Heart left ventricle (tissue), 16 donors: ENCODE results near the gene ADGRA1. TPM values are rescaled to one million over a fixed set of nuclear protein-coding genes. Genes with fewer than 3 reads are reported as not detected.

Source experiments
- ATAC-seq, 4 donors: fragments of 200-7000 bp; cut with Tn5 transposase; one replicate each; pipeline ENCODE4 v1.9.1; 2020 to 2022; ENCODE audit warnings: moderate library complexity in 4 of 4, mild to moderate bottlenecking in 3 of 4, moderate number of reproducible peaks in 1 of 4
- DNase-seq, 5 donors: peaks; one replicate each; pipeline ENCODE4 v3.0.0-alpha.2; 2020
- H3K27ac ChIP-seq, 12 donors: fragments of 200-600 bp; sonication (generic) in 4 of 12; one replicate each; pipeline versions ENCODE4 v1.5.0 to v1.8.0; 2016 to 2022; ENCODE audit warnings: mild to moderate bottlenecking in 2 of 12
- H3K27me3 ChIP-seq, 9 donors: fragments of 200-600 bp; sonication (generic) in 2 of 9; one replicate each; pipeline versions ENCODE4 v1.5.1 to v1.8.0; 2016 to 2022; ENCODE audit warnings: mild to moderate bottlenecking in 3 of 9
- H3K36me3 ChIP-seq, 9 donors: fragments of 200-600 bp; sonication (generic) in 2 of 9; one replicate each; pipeline versions ENCODE4 v1.5.0 to v1.8.0; 2018 to 2022; ENCODE audit warnings: mild to moderate bottlenecking in 2 of 9
- H3K4me1 ChIP-seq, 12 donors: fragments of 200-600 bp; sonication (generic) in 4 of 12; one replicate each; pipeline versions ENCODE4 v1.5.0 to v1.8.0; 2016 to 2022; ENCODE audit warnings: mild to moderate bottlenecking in 3 of 12
- H3K4me3 ChIP-seq, 12 donors: fragments of 200-600 bp; sonication (generic) in 4 of 12; one replicate each; pipeline versions ENCODE4 v1.5.0 to v1.8.0; 2017 to 2022; ENCODE audit warnings: mild to moderate bottlenecking in 9 of 12, moderate library complexity in 4 of 12
- H3K9me3 ChIP-seq, 12 donors: fragments of 200-600 bp; sonication (generic) in 4 of 12; one replicate each; pipeline versions ENCODE4 v1.5.0 to v1.8.0; 2016 to 2022; ENCODE audit warnings: mild to moderate bottlenecking in 1 of 12
- CTCF ChIP-seq, 12 donors: fragments of 200-600 bp; sonication (generic) in 4 of 12; IDR thresholded peaks; one replicate each; pipeline versions ENCODE4 v1.5.0 to v1.8.0; 2018 to 2022; ENCODE audit warnings: antibody characterized with exemption in 12 of 12, mild to moderate bottlenecking in 5 of 12
- POLR2A ChIP-seq, 2 donors: fragments of 450-650 bp; IDR thresholded peaks; one replicate each; pipeline ENCODE4 v1.6.1; 2017; ENCODE audit warnings: antibody characterized with exemption in 2 of 2, mild to moderate bottlenecking in 2 of 2, moderate library complexity in 2 of 2
- WGBS, 4 donors: extraction: QIAGEN DNeasy Blood & Tissue Kit in 2 of 4; methylation state at CpG; one replicate each; pipeline versions ENCODE4 v1.1.5 to v1.1.7; 2013 to 2018; 5-methylcytosine and 5-hydroxymethylcytosine counted together
- intact Hi-C, 10 donors: fragments of 100-400 bp; cut with DNase I; formaldehyde crosslinking; loops; one replicate each; pipeline versions ENCODE4 v1.11.1 to v1.14.2; 2022
- polyA plus RNA-seq, 2 donors: library from polyadenylated mRNA; stranded (reverse); fragments of 200-250 nt; gene quantifications; one replicate each; pipeline ENCODE4 v1.2.3, GENCODE V29; 2013
- total RNA-seq, 9 donors: library from RNA; depleted of rRNA in 2 of 9; stranded (reverse); fragments of >200 nt in 2 of 9; fragmentation: NEBNext Ultra II Directional in 3 of 9; extraction: Animal tissue kit (Norgen Biotek cat#: 25700) in 3 of 9; gene quantifications; one replicate each; pipeline versions ENCODE4 v1.1.0 to v1.2.4, GENCODE V29; 2016 to 2023
- donor health status: ischemic (EF 13 %, LVEDD 7.1; RV severe dilation, severe dysfunction).
- donor health status: healthy with polysubstance abuse.
- donor health status: DM: no; HTN: yes; CAD: no.
- donor health status: DM: no; HTN: no; CAD: no.
- donor health status: ischemic (EF 25% LVEDD 6.9; RV normal size, moderate dysfunction).
- donor health status: ischemic (EF 25% LVEDD 5.7; RV mildly dilated, moderate dysfunction).
- donor health status: healthy.
- donor health status: DM: yes; HTN: yes; CAD: no.
- donor health status: ischemic (EF 35%, LVEDD 5.7; RV mildly dilated, moderate dysfunction).
- donor health status: nonischemic (EF 11% LVEDD 7.7; RV severe dilation, severe dysfunction).
- donor health status: DM: yes; HTN: yes; CAD: no.
- donor health status: PGD.
- donor health status: ischemic (EF 29% LVEDD 5.4; RV normal size, mild dysfunction).
- donor health status: nonischemic (EF 23%, LVEDD 6.1; RV moderate dilation, normal function).

Gene ADGRA1
- total and polyA plus RNA-seq, 11 donors: 0.03 to 0.19 (median 0.13) TPM; not detected in 8

DNA sequence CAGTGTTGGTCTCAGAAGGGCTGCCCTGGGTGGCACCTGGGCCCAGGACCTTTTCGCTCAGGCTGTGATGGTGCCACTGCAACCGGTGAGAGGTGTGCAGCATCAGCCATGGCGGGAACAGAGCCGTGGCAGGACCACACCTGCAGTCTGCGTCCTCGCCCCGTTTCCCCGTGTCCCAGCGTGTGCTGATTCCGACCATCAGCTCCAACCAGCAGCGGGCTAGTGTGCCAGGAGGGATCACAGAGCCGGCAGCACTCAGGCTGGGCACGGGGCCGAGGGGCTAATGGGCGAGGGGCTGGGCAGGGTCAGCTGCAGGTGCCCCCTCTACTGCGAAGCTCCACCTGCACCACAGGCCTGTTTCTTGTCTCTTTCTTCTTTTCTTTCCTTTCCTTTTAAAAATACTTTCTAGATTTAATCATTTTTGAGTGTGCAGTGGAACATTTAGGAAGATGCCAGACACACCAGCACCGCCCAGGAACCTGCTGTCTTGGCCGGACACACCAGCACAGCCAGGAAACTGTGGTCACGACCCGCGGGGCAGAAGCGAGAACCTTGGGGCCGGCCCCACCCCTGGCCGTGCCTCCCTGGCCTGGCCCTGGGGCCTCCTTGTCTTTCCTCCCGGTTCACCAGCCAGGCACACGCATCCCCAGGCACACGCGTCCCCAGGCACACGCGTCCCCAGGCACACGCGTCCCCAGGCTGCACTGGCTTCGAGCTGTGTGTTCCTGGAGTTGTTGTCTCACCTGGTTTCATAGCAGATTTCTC lies 34.6 kb downstream of the ADGRA1 start:
- H3K9me3 ChIP-seq: peaks cover 0 to 14% (median 0%) of the 10 kb centered on the region in 12 donors
- ATAC-seq (no peak), DNase-seq (peak in 3 of 5 donors; percentile 8 to 26 (median 14))
- peaks cover 0 to 37% (median 0%) of the 10 kb centered on the region in 9 donors for H3K27me3 ChIP-seq
- intact Hi-C loops: loop anchor here (2.0 to 10.0 kb wide), 12 partner anchors 178 to 668 kb away; partner anchors contain the start of gene CFAP46 (in 5 of the 10)
- no peaks in the 10 kb centered on the region for H3K36me3 ChIP-seq
- no peak overlapping the region for H3K4me3 ChIP-seq
- no peak for TF ChIP-seq CTCF (IDR thresholded peaks at IDR 0.05)
- TF ChIP-seq POLR2A (IDR thresholded peaks at IDR 0.05): no peak
- WGBS, 4 donors: 76 to 87% (median 85%) methylated on average over 32 to 33 of the region's 33 CpGs
- peaks cover 0 to 13% (median 0%) of the 10 kb centered on the region in 12 donors for H3K4me1 ChIP-seq
- no peak overlapping the region for H3K27ac ChIP-seq

GRCh38 chr10:133123050-133123745 lies 35.5 kb downstream of the ADGRA1 start:
- WGBS, 4 donors: 80 to 86% (median 83%) methylated on average over 31 to 39 of the region's 39 CpGs
- H3K27me3 ChIP-seq: peaks cover 0 to 37% (median 0%) of the 10 kb centered on the region in 9 donors
- no peak overlapping the region for H3K27ac ChIP-seq
- peaks cover 0 to 14% (median 0%) of the 10 kb centered on the region in 12 donors for H3K9me3 ChIP-seq
- H3K4me3 ChIP-seq: no peak overlapping the region
- TF ChIP-seq POLR2A (IDR thresholded peaks at IDR 0.05) (no peak), CTCF (IDR thresholded peaks at IDR 0.05) (no peak)
- intact Hi-C loops: loop anchor here (2.0 to 10.0 kb wide), 12 partner anchors 178 to 668 kb away; partner anchors contain the start of gene CFAP46 (in 5 of the 10)
- no peaks in the 10 kb centered on the region for H3K36me3 ChIP-seq
- ATAC-seq (no peak), DNase-seq (peak in 3 of 5 donors; percentile 15 to 52 (median 19))
- H3K4me1 ChIP-seq: peaks cover 0 to 12% (median 0%) of the 10 kb centered on the region in 12 donors

GRCh38 chr10:133123746-133124356 lies 36.1 kb downstream of the ADGRA1 start:
- intact Hi-C loops: loop anchor here (2.0 to 10.0 kb wide), 14 partner anchors 179 to 669 kb away; partner anchors contain the start of gene CFAP46 (in 6 of the 10)
- no peak for TF ChIP-seq POLR2A (IDR thresholded peaks at IDR 0.05)
- no peak for TF ChIP-seq CTCF (IDR thresholded peaks at IDR 0.05)
- Histone ChIP-seq H3K27ac (no peak overlapping the region), H3K9me3 (peaks cover 0 to 14% (median 0%) of the 10 kb centered on the region in 12 donors), H3K27me3 (peaks cover 0 to 37% (median 0%) of the 10 kb centered on the region in 9 donors), H3K4me1 (peaks cover 0 to 12% (median 0%) of the 10 kb centered on the region in 12 donors), H3K36me3 (no peaks in the 10 kb centered on the region), H3K4me3 (no peak overlapping the region)
- ATAC-seq (no peak), DNase-seq (peak in 3 of 5 donors; percentile 19 to 48 (median 20))
- 70 to 75% (median 73%) methylated on average over 22 to 23 of the region's 23 CpGs for WGBS, 4 donors
